Measurements from ENCODE around the gene PTK6.

Gene PTK6

GRCh38 chr20:63520504-63520933 is 16.7 kb downstream of the PTK6 start, which contains the start of gene PPDPF:
TSS of gene PPDPF (plus strand) at chr20:63520765. CDS start at chr20:63521309, 544 bp downstream.
- peak within 1 kb of the TSS; percentile 26; the same call in 1 of the 2 replicates for H3K27ac ChIP-seq (ENCODE audit: low read depth, low read length)

GRCh38 chr20:63519668-63520503 is 17.3 kb downstream of the PTK6 start:
- Histone ChIP-seq H3K36me3 (ENCODE audit: control insufficient read depth, low read length) (peaks cover 22% of the 10 kb centered on the region), H3K27me3 (ENCODE audit: control insufficient read depth, low read length) (peaks cover 8% of the 10 kb centered on the region), H3K4me1 (ENCODE audit: control insufficient read depth, low read length) (peaks cover 15% of the 10 kb centered on the region), H3K79me2 (ENCODE audit: control insufficient read depth, low read length) (peaks cover 13% of the 10 kb centered on the region), H3K27ac (ENCODE audit: low read depth, low read length) (no peak overlapping the region), H3K9me3 (ENCODE audit: control insufficient read depth, insufficient read depth, low read length) (peaks cover 5% of the 10 kb centered on the region; the same call in 1 of the 2 replicates), H3F3A (ENCODE audit: control insufficient read depth, insufficient read depth) (peaks cover 3% of the 10 kb centered on the region; the same call in 1 of the 2 replicates), H4K20me1 (ENCODE audit: control insufficient read depth, insufficient read depth, low read depth, low read length) (peaks cover 14% of the 10 kb centered on the region), H3K4me2 (ENCODE audit: low read length) (peak overlapping the region; percentile 92), H3K4me3 (ENCODE audit: low read length) (peak overlapping the region; percentile 96), H3K9me2 (replicated peaks; ENCODE audit: control insufficient read depth, low read length) (no peaks in the 10 kb centered on the region)
- no peak for TF ChIP-seq EZH2phosphoT487 (IDR thresholded peaks at IDR 0.05; ENCODE audit: borderline replicate concordance, low read length)
- TF ChIP-seq, protein P1, sequence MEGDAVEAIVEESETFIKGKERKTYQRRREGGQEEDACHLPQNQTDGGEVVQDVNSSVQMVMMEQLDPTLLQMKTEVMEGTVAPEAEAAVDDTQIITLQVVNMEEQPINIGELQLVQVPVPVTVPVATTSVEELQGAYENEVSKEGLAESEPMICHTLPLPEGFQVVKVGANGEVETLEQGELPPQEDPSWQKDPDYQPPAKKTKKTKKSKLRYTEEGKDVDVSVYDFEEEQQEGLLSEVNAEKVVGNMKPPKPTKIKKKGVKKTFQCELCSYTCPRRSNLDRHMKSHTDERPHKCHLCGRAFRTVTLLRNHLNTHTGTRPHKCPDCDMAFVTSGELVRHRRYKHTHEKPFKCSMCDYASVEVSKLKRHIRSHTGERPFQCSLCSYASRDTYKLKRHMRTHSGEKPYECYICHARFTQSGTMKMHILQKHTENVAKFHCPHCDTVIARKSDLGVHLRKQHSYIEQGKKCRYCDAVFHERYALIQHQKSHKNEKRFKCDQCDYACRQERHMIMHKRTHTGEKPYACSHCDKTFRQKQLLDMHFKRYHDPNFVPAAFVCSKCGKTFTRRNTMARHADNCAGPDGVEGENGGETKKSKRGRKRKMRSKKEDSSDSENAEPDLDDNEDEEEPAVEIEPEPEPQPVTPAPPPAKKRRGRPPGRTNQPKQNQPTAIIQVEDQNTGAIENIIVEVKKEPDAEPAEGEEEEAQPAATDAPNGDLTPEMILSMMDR (IDR thresholded peaks at IDR 0.05; ENCODE audit: low read depth, low read length, poor library complexity, severe bottlenecking): peak; percentile 46

More at GRCh38 chr20:63520504-63520933, 16.7 kb downstream of the PTK6 start, which contains the start of gene PPDPF:
- Histone ChIP-seq H3K4me2 (ENCODE audit: low read length) (peak within 1 kb of the TSS; percentile 92), H3K36me3 (ENCODE audit: control insufficient read depth, low read length) (peaks cover 22% of the 10 kb centered on the region), H3K4me3 (ENCODE audit: low read length) (peak within 1 kb of the TSS; percentile 96), H4K20me1 (ENCODE audit: control insufficient read depth, insufficient read depth, low read depth, low read length) (peaks cover 14% of the 10 kb centered on the region), H3K79me2 (ENCODE audit: control insufficient read depth, low read length) (peaks cover 13% of the 10 kb centered on the region), H3F3A (ENCODE audit: control insufficient read depth, insufficient read depth) (peaks cover 7% of the 10 kb centered on the region; the same call in 1 of the 2 replicates), H3K9me3 (ENCODE audit: control insufficient read depth, insufficient read depth, low read length) (peaks cover 5% of the 10 kb centered on the region; the same call in 1 of the 2 replicates), H3K4me1 (ENCODE audit: control insufficient read depth, low read length) (peaks cover 15% of the 10 kb centered on the region), H3K9me2 (replicated peaks; ENCODE audit: control insufficient read depth, low read length) (no peaks in the 10 kb centered on the region), H3K27me3 (ENCODE audit: control insufficient read depth, low read length) (peaks cover 8% of the 10 kb centered on the region)
- TF ChIP-seq, protein P1 (IDR thresholded peaks at IDR 0.05; ENCODE audit: low read depth, low read length, poor library complexity, severe bottlenecking): no peak
- TF ChIP-seq EZH2phosphoT487 (IDR thresholded peaks at IDR 0.05; ENCODE audit: borderline replicate concordance, low read length): no peak

- no peak overlapping the region for H3K27ac ChIP-seq (ENCODE audit: low read depth, low read length)
- peak overlapping the region; percentile 92 for H3K4me2 ChIP-seq (ENCODE audit: low read length)
- H3K36me3 ChIP-seq (ENCODE audit: control insufficient read depth, low read length): peaks cover 22% of the 10 kb centered on the region
These were observed 18.1 kb downstream of the PTK6 start for GRCh38 chr20:63518946-63519667.

More at GRCh38 chr20:63518946-63519667, 18.1 kb downstream of the PTK6 start:
- H3K9me2 ChIP-seq (replicated peaks; ENCODE audit: control insufficient read depth, low read length): no peaks in the 10 kb centered on the region
- peaks cover 13% of the 10 kb centered on the region for H3K79me2 ChIP-seq (ENCODE audit: control insufficient read depth, low read length)
- H3K4me1 ChIP-seq (ENCODE audit: control insufficient read depth, low read length): peaks cover 15% of the 10 kb centered on the region
- no peak for TF ChIP-seq EZH2phosphoT487 (IDR thresholded peaks at IDR 0.05; ENCODE audit: borderline replicate concordance, low read length)
- TF ChIP-seq, protein P1 (IDR thresholded peaks at IDR 0.05; ENCODE audit: low read depth, low read length, poor library complexity, severe bottlenecking): no peak
- H3K4me3 ChIP-seq (ENCODE audit: low read length): peak overlapping the region; percentile 96
- peaks cover 8% of the 10 kb centered on the region for H3K27me3 ChIP-seq (ENCODE audit: control insufficient read depth, low read length)
- H3K9me3 ChIP-seq (ENCODE audit: control insufficient read depth, insufficient read depth, low read length): peaks cover 5% of the 10 kb centered on the region; the same call in 1 of the 2 replicates
- H4K20me1 ChIP-seq (ENCODE audit: control insufficient read depth, insufficient read depth, low read depth, low read length): peaks cover 12% of the 10 kb centered on the region
- H3F3A ChIP-seq (ENCODE audit: control insufficient read depth, insufficient read depth): no peaks in the 10 kb centered on the region
